ENCODE measurements around the gene EFCAB6. TPM values are rescaled to one million over a fixed set of nuclear protein-coding genes. Genes with fewer than 3 reads are reported as not detected.
"Not testable (repeated sequence)": the region's sequence is repeated elsewhere in the genome, so short reads cannot be mapped to it uniquely, and the experiment has no call there.

Gene EFCAB6
- total and polyA plus RNA-seq, 4 donors = 1.7 to 15.4 (median 7.6) TPM

- Histone ChIP-seq H3K36me3 (ENCODE audit: control insufficient read depth in 4 of 4, insufficient read depth in 4 of 4, low read length in 4 of 4) (peaks cover 0 to 1% (median 0%) of the 10 kb centered on the region in 4 donors), H3K9ac (ENCODE audit: insufficient read depth in 1 of 2, low read length in 2 of 2) (no peak overlapping the region), H3K9me3 (ENCODE audit: control insufficient read depth in 4 of 4, insufficient read depth in 3 of 4, low read length in 3 of 4) (no peaks in the 10 kb centered on the region), H3K27me3 (ENCODE audit: control insufficient read depth in 3 of 3, insufficient read depth in 3 of 3, low read length in 2 of 3) (no peaks in the 10 kb centered on the region), H3K4me3 (no peak overlapping the region), H3K4me1 (ENCODE audit: control insufficient read depth in 5 of 5, insufficient read depth in 5 of 5, low read length in 5 of 5) (peaks cover 0 to 2% (median 0%) of the 10 kb centered on the region in 5 donors), H3K27ac (ENCODE audit: low read depth in 1 of 2, low read length in 1 of 2) (no peak overlapping the region)
- ATAC-seq (ENCODE audit: insufficient read depth, low FRiP score) = no peak
- no peak for TF ChIP-seq CTCF (IDR thresholded peaks at IDR 0.05; ENCODE audit: control extremely low read depth, extremely low read depth)
- no peak for DNase-seq
- WGBS, 2 donors = 58 to 66% methylated on average over 9 of the region's 9 CpGs
Measured at GRCh38 chr22:43658823-43659222, 153.3 kb downstream of the EFCAB6 start.

DNA sequence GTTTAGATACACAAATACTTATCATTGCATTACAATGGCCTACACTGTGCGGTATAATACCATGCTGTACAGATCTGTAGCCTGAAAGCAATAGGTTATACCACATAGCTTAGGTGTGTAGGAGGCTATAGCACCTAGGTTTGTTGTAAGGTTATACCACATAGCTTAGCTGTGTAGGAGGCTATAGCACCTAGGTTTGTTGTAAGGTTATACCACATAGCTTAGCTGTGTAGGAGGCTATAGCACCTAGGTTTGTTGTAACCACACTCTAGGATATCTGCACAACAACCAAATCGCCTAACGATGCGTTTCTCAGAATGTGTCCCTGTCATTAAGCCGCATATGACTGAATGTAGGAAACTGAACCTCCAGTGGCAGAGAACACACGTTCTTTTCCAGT is 155.5 kb downstream of the EFCAB6 start:
- not testable (repeated sequence) for H3K27ac ChIP-seq (ENCODE audit: low read depth in 1 of 2, low read length in 1 of 2); H3K4me1 ChIP-seq (ENCODE audit: control insufficient read depth in 5 of 5, insufficient read depth in 5 of 5, low read length in 5 of 5); H3K27me3 ChIP-seq (ENCODE audit: control insufficient read depth in 3 of 3, insufficient read depth in 3 of 3, low read length in 2 of 3); H3K9ac ChIP-seq (ENCODE audit: insufficient read depth in 1 of 2, low read length in 2 of 2); H3K4me3 ChIP-seq; DNase-seq; ATAC-seq (ENCODE audit: insufficient read depth, low FRiP score); H3K36me3 ChIP-seq (ENCODE audit: control insufficient read depth in 4 of 4, insufficient read depth in 4 of 4, low read length in 4 of 4); H3K9me3 ChIP-seq (ENCODE audit: control insufficient read depth in 4 of 4, insufficient read depth in 3 of 4, low read length in 3 of 4)
- WGBS, 2 donors = 90 to 92% methylated on average over 6 of the region's 6 CpGs

DNA sequence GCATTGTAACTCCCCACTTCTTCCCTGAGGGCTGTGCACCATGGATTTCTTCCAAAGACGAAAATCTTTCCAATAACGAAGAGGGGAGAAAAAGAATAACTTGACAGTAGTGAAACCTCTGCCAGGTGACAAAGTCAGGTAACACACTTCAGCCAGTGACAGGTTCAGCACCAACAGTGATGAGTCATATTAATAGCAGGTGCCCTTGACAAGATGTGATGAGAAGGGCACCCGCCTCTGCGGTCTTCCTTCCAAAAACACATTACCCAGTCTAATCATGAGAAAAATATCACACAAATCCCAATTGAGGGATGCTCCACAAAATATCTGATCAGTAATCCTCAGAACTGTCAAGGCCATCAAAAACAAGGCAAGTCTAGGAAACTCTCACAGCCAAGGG is 157.8 kb downstream of the EFCAB6 start:
- WGBS, 2 donors = 95% methylated on average over 4 of the region's 4 CpGs
- DNase-seq (no peak), ATAC-seq (ENCODE audit: insufficient read depth, low FRiP score) (no peak)
- no peak for TF ChIP-seq CTCF (IDR thresholded peaks at IDR 0.05; ENCODE audit: control extremely low read depth, extremely low read depth)
- Histone ChIP-seq H3K9ac (ENCODE audit: insufficient read depth in 1 of 2, low read length in 2 of 2) (no peak overlapping the region), H3K4me3 (no peak overlapping the region), H3K9me3 (ENCODE audit: control insufficient read depth in 4 of 4, insufficient read depth in 3 of 4, low read length in 3 of 4) (no peaks in the 10 kb centered on the region), H3K27me3 (ENCODE audit: control insufficient read depth in 3 of 3, insufficient read depth in 3 of 3, low read length in 2 of 3) (no peaks in the 10 kb centered on the region), H3K4me1 (ENCODE audit: control insufficient read depth in 5 of 5, insufficient read depth in 5 of 5, low read length in 5 of 5) (no peaks in the 10 kb centered on the region), H3K36me3 (ENCODE audit: control insufficient read depth in 4 of 4, insufficient read depth in 4 of 4, low read length in 4 of 4) (peaks cover 0 to 3% (median under 1%) of the 10 kb centered on the region in 4 donors), H3K27ac (ENCODE audit: low read depth in 1 of 2, low read length in 1 of 2) (no peak overlapping the region)

GRCh38 chr22:43652845-43653244 is 159.3 kb downstream of the EFCAB6 start:
- ATAC-seq (ENCODE audit: insufficient read depth, low FRiP score) = no peak

More at GRCh38 chr22:43652845-43653244, 159.3 kb downstream of the EFCAB6 start:
- WGBS, 2 donors = 77 to 98% methylated on average over 4 of the region's 4 CpGs
- Histone ChIP-seq H3K9me3 (ENCODE audit: control insufficient read depth in 4 of 4, insufficient read depth in 3 of 4, low read length in 3 of 4) (no peaks in the 10 kb centered on the region), H3K36me3 (ENCODE audit: control insufficient read depth in 4 of 4, insufficient read depth in 4 of 4, low read length in 4 of 4) (peaks cover 0 to 3% (median under 1%) of the 10 kb centered on the region in 4 donors), H3K27ac (ENCODE audit: low read depth in 1 of 2, low read length in 1 of 2) (no peak overlapping the region), H3K27me3 (ENCODE audit: control insufficient read depth in 3 of 3, insufficient read depth in 3 of 3, low read length in 2 of 3) (no peaks in the 10 kb centered on the region), H3K4me3 (no peak overlapping the region), H3K4me1 (ENCODE audit: control insufficient read depth in 5 of 5, insufficient read depth in 5 of 5, low read length in 5 of 5) (no peaks in the 10 kb centered on the region), H3K9ac (ENCODE audit: insufficient read depth in 1 of 2, low read length in 2 of 2) (no peak overlapping the region)
- TF ChIP-seq CTCF (IDR thresholded peaks at IDR 0.05; ENCODE audit: control extremely low read depth, extremely low read depth) = no peak
- no peak for DNase-seq
